GM23248 (cell line): ENCODE measurements around the gene PGP.

Source experiments
- EZH2 ChIP-seq: fragments of 200-600 bp; sonication (generic); IDR thresholded peaks from 2 replicates; pipeline ENCODE4 v1.6.1; 2018; ENCODE audit warnings: antibody characterized with exemption, mild to moderate bottlenecking; ENCODE audit not compliant: insufficient read depth, poor library complexity, severe bottlenecking
- EZH2phosphoT487 ChIP-seq: fragments of 200-600 bp; sonication (generic); IDR thresholded peaks from 2 replicates; pipeline ENCODE4 v1.6.1; 2018; ENCODE audit warnings: antibody characterized with exemption, moderate library complexity, mild to moderate bottlenecking, low read depth; ENCODE audit not compliant: insufficient read depth

GRCh38 chr16:2166263-2167067, 48.2 kb downstream of the PGP start:
- TF ChIP-seq EZH2phosphoT487, result no peak
- TF ChIP-seq EZH2, result no peak
